Thoracic aorta (tissue), 2 donors: ENCODE results near the gene C9orf85. TPM values are rescaled to one million over a fixed set of nuclear protein-coding genes. Genes with fewer than 3 reads are reported as not detected.
"Not testable (repeated sequence)": the region's sequence is repeated elsewhere in the genome, so short reads cannot be mapped to it uniquely, and the experiment has no call there.

Source experiments
- ATAC-seq: fragments of 150-250 bp; one replicate; pipeline ENCODE4 v1.8.0; 2017; ENCODE audit warnings: low read depth; ENCODE audit not compliant: insufficient number of reproducible peaks, low FRiP score
- DNase-seq: peaks from one replicate; pipeline ENCODE4 v3.0.0-alpha.2; 2020; ENCODE audit warnings: low spot score
- H3K27ac ChIP-seq, 2 donors: fragments of 200-600 bp; sonication (generic); 1 replicate in 1 of 2; 2 replicates in 1 of 2; pipeline ENCODE4 v1.5.1; 2016; ENCODE audit warnings: mild to moderate bottlenecking in 2 of 2, moderate library complexity in 2 of 2
- H3K27me3 ChIP-seq: fragments of 200-600 bp; sonication (generic); replicated peaks from 2 replicates; pipeline ENCODE4 v1.6.0; 2016; ENCODE audit warnings: mild to moderate bottlenecking; ENCODE audit not compliant: insufficient read depth
- H3K36me3 ChIP-seq: fragments of 200-600 bp; sonication (generic); one replicate; pipeline ENCODE4 v1.5.1; 2016
- H3K4me1 ChIP-seq, 2 donors: fragments of 200-600 bp; sonication (generic); 1 replicate in 1 of 2; 2 replicates in 1 of 2; pipeline versions ENCODE4 v1.5.1 to v1.6.0; 2016; ENCODE audit warnings: low read depth in 2 of 2, mild to moderate bottlenecking in 1 of 2; ENCODE audit not compliant: control insufficient read depth in 1 of 2
- H3K4me3 ChIP-seq: fragments of 200-600 bp; sonication (generic); 2 replicates; pipeline ENCODE4 v1.5.1; 2016; ENCODE audit warnings: mild to moderate bottlenecking
- H3K9me3 ChIP-seq: fragments of 200-600 bp; sonication (generic); 2 replicates; pipeline ENCODE4 v1.5.1; 2016
- CTCF ChIP-seq: fragments of 200-600 bp; sonication (generic); IDR thresholded peaks from one replicate; pipeline ENCODE4 v1.5.1; 2019; ENCODE audit warnings: antibody characterized with exemption
- total RNA-seq, 2 donors: library from RNA; depleted of rRNA; stranded (reverse); fragments of >200 nt; gene quantifications; one replicate each; pipeline versions ENCODE4 v1.1.0 to v1.2.3, GENCODE V29; 2016

The C9orf85 gene
- total RNA-seq, 2 donors from 2014 or later = 8.4 to 14.7 TPM

- Histone ChIP-seq H3K27me3 (no peaks in the 10 kb centered on the region), H3K36me3 (no peaks in the 10 kb centered on the region), H3K4me1 (no peaks in the 10 kb centered on the region), H3K27ac (no peak overlapping the region), H3K4me3 (no peak overlapping the region), H3K9me3 (no peaks in the 10 kb centered on the region)
- DNase-seq (no peak), ATAC-seq (no peak)
- no peak for TF ChIP-seq CTCF
Observed at GRCh38 chr9:71962328-71962727, 50.9 kb downstream of the C9orf85 start.

GRCh38 chr9:71963471-71963996 is 52.1 kb downstream of the C9orf85 start:
- H3K27ac ChIP-seq, H3K4me3 ChIP-seq, H3K36me3 ChIP-seq, DNase-seq, ATAC-seq, H3K4me1 ChIP-seq, H3K27me3 ChIP-seq, H3K9me3 ChIP-seq: not testable (repeated sequence)

- no peak for ATAC-seq
- H3K9me3 ChIP-seq = peaks cover 5% of the 10 kb centered on the region
- H3K4me1 ChIP-seq = no peaks in the 10 kb centered on the region
- H3K27me3 ChIP-seq = no peaks in the 10 kb centered on the region
- TF ChIP-seq CTCF = no peak
- no peak overlapping the region for H3K27ac ChIP-seq
- no peaks in the 10 kb centered on the region for H3K36me3 ChIP-seq
- no peak overlapping the region for H3K4me3 ChIP-seq
- DNase-seq = no peak
Observed at GRCh38 chr9:71965403-71965802, 54.0 kb downstream of the C9orf85 start.

- no peaks in the 10 kb centered on the region for H3K4me1 ChIP-seq
- H3K4me3 ChIP-seq = no peak overlapping the region
- H3K36me3 ChIP-seq = no peaks in the 10 kb centered on the region
- peaks cover 5% of the 10 kb centered on the region for H3K9me3 ChIP-seq
- no peak for ATAC-seq
- DNase-seq = no peak
- H3K27me3 ChIP-seq = no peaks in the 10 kb centered on the region
- TF ChIP-seq CTCF = no peak
- H3K27ac ChIP-seq = no peak overlapping the region
Observed at GRCh38 chr9:71966601-71967000, 55.2 kb downstream of the C9orf85 start.

- Histone ChIP-seq H3K9me3 (peaks cover 5% of the 10 kb centered on the region), H3K4me3 (no peak overlapping the region), H3K36me3 (no peaks in the 10 kb centered on the region), H3K4me1 (no peaks in the 10 kb centered on the region), H3K27ac (no peak overlapping the region), H3K27me3 (no peaks in the 10 kb centered on the region)
- no peak for ATAC-seq
- DNase-seq = no peak
- TF ChIP-seq CTCF = no peak
Observed at GRCh38 chr9:71968541-71969090, 57.2 kb downstream of the C9orf85 start.

- ATAC-seq (no peak), DNase-seq (no peak)
- no peaks in the 10 kb centered on the region for H3K27me3 ChIP-seq
- no peaks in the 10 kb centered on the region for H3K36me3 ChIP-seq
- H3K27ac ChIP-seq = no peak overlapping the region
- no peaks in the 10 kb centered on the region for H3K4me1 ChIP-seq
- peak; percentile 18 for TF ChIP-seq CTCF
- no peaks in the 10 kb centered on the region for H3K9me3 ChIP-seq
- no peak overlapping the region for H3K4me3 ChIP-seq
Observed at GRCh38 chr9:71975833-71976232, 64.4 kb downstream of the C9orf85 start.
